GM10248 (cell line): ENCODE data around the gene ANKS3.

Source experiments
- CTCF ChIA-PET: fragments of 300-600 bp; sonication (Branson Sonifier 250); formaldehyde crosslinking; extraction: SDS; loops from one replicate; lab custom pipeline; 2021; ENCODE audit warnings: antibody characterized with exemption; lab: Yijun Ruan, JAX
- POLR2A ChIA-PET: fragments of 350-650 bp; sonication (Branson Sonifier 250); formaldehyde crosslinking; extraction: SDS; loops from one replicate; lab custom pipeline; 2020; ENCODE audit warnings: antibody characterized with exemption; lab: Yijun Ruan, JAX
- DNase-seq: peaks from one replicate; pipeline ENCODE4 v3.0.0; 2012; ENCODE audit errors: extremely low spot score
- CTCF ChIP-seq: IDR thresholded peaks from 2 replicates; pipeline ENCODE4 v1.5.1; 2012; ENCODE audit warnings: mild to moderate bottlenecking, low read depth; ENCODE audit errors: extremely low read depth, missing control alignments, control extremely low read depth

The ANKS3 gene

GRCh38 chr16:4734063-4734729, at the start of gene ANKS3, which contains the start of gene DNAAF8:
Gene ANKS3 (minus strand): TSS chr16:4734271. CDS start chr16:4730149, 4,122 bp downstream.
Gene DNAAF8 (plus strand): TSS chr16:4734537. CDS start chr16:4736515, 1,978 bp downstream.
- DNase-seq = peak; percentile 92
- CTCF ChIA-PET = interaction anchor here (1.0 to 2.0 kb wide), 13 partner anchors 9 to 332 kb away, joined by 3 to 10 read pairs (median 5); partner anchors contain the start of gene NUDT16L1
- POLR2A ChIA-PET = interaction anchor here (0.5 to 1.6 kb wide), 10 partner anchors 8 to 149 kb away, joined by 3 to 8 read pairs (median 4); partner anchors contain the start of gene NUDT16L1
- TF ChIP-seq CTCF = no peak

GRCh38 chr16:4783251-4783950, 49.3 kb upstream of the ANKS3 start:
- TF ChIP-seq CTCF = no peak
- CTCF ChIA-PET = no interaction called here
- POLR2A ChIA-PET = no interaction called here
- DNase-seq = no peak

GRCh38 chr16:4780235-4780634, 46.2 kb upstream of the ANKS3 start:
- no peak for DNase-seq
- ChIA-PET CTCF (interaction anchor here (0.9 kb wide), 1 partner anchor 14 kb away, joined by 3 read pairs; no protein-coding TSS in a partner anchor), POLR2A (no interaction called here)
- TF ChIP-seq CTCF = no peak

- DNase-seq = no peak
- POLR2A ChIA-PET = no interaction called here
- TF ChIP-seq CTCF = no peak
- CTCF ChIA-PET = interaction anchor here (1.0 kb wide), 1 partner anchor 9 kb away, joined by 4 read pairs; no protein-coding TSS in a partner anchor
Measured at GRCh38 chr16:4778050-4778392, 44.0 kb upstream of the ANKS3 start.

GRCh38 chr16:4777339-4778049, 43.4 kb upstream of the ANKS3 start:
- no peak for TF ChIP-seq CTCF
- POLR2A ChIA-PET = no interaction called here
- CTCF ChIA-PET = interaction anchor here (1.0 kb wide), 1 partner anchor 9 kb away, joined by 4 read pairs; no protein-coding TSS in a partner anchor
- DNase-seq = no peak

GRCh38 chr16:4776141-4776705, 42.2 kb upstream of the ANKS3 start:
- ChIA-PET CTCF (no interaction called here), POLR2A (no interaction called here)
- DNase-seq = no peak
- TF ChIP-seq CTCF = no peak
